CD14-positive monocyte (primary cell): ENCODE measurements around the gene FAXDC2. TPM values are rescaled to one million over a fixed set of nuclear protein-coding genes. Genes with fewer than 3 reads are reported as not detected.
"Not testable (repeated sequence)": the region's sequence is repeated elsewhere in the genome, so short reads cannot be mapped to it uniquely, and the experiment has no call there.

Experiments
- DNase-seq, 3 donors: peaks; one replicate each; pipeline ENCODE4 v3.0.0-alpha.2; 2011 to 2022
- H2AFZ ChIP-seq: 2 replicates; pipeline ENCODE4 v1.6.0; 2012; ENCODE audit warnings: mild to moderate bottlenecking, low read depth, low read length, inconsistent platforms; ENCODE audit not compliant: insufficient read depth, poor library complexity, severe bottlenecking
- H3K27ac ChIP-seq, 2 donors: 1 replicate in 1 of 2; 2 replicates in 1 of 2; pipeline ENCODE4 v1.5.1; 2012 to 2013; ENCODE audit warnings: low read length in 2 of 2, control low read depth in 1 of 2, inconsistent platforms in 1 of 2, low read depth in 1 of 2, mild to moderate bottlenecking in 1 of 2
- H3K27me3 ChIP-seq, 2 donors: one replicate each; pipeline versions ENCODE4 v1.6.0 to v1.6.1; 2011 to 2013; ENCODE audit warnings: low read length in 2 of 2; ENCODE audit not compliant: control insufficient read depth in 2 of 2, insufficient read depth in 2 of 2
- H3K36me3 ChIP-seq, 2 donors: replicated peaks in 1 of 2; 1 replicate in 1 of 2; 2 replicates in 1 of 2; pipeline versions ENCODE4 v1.5.1 to v1.6.1; 2012 to 2013; ENCODE audit warnings: low read length in 2 of 2, control low read depth in 1 of 2, inconsistent platforms in 1 of 2, mild to moderate bottlenecking in 1 of 2; ENCODE audit not compliant: insufficient read depth in 2 of 2, control insufficient read depth in 1 of 2
- H3K4me1 ChIP-seq, 2 donors: 1 replicate in 1 of 2; 2 replicates in 1 of 2; pipeline versions ENCODE4 v1.5.1 to v1.6.1; 2012 to 2013; ENCODE audit warnings: low read length in 2 of 2, control low read depth in 1 of 2, inconsistent platforms in 1 of 2, mild to moderate bottlenecking in 1 of 2, moderate library complexity in 1 of 2; ENCODE audit not compliant: insufficient read depth in 2 of 2, control insufficient read depth in 1 of 2
- H3K4me2 ChIP-seq: replicated peaks from 2 replicates; pipeline ENCODE3; 2012; ENCODE audit warnings: low read length, moderate library complexity, mild to moderate bottlenecking; ENCODE audit not compliant: poor library complexity, severe bottlenecking; ENCODE audit errors: extremely low read depth
- H3K4me3 ChIP-seq, 3 experiments: fragments of 200-600 bp in 1 of 3; sonication (generic) in 1 of 3; replicated peaks in 1 of 3; 1 replicate in 2 of 3; 2 replicates in 1 of 3; pipeline ENCODE4 v1.5.1; 2011 to 2013; ENCODE audit warnings: low read length in 3 of 3, mild to moderate bottlenecking in 3 of 3, control low read depth in 2 of 3, low read depth in 2 of 3, inconsistent platforms in 1 of 3, moderate library complexity in 1 of 3
- H3K79me2 ChIP-seq: 2 replicates; pipeline ENCODE4 v1.6.0; 2012; ENCODE audit warnings: mild to moderate bottlenecking, control low read depth, inconsistent platforms, low read length, moderate library complexity; ENCODE audit not compliant: insufficient read depth
- H3K9ac ChIP-seq: 2 replicates; pipeline ENCODE4 v1.6.0; 2017; ENCODE audit warnings: low read length, mild to moderate bottlenecking; ENCODE audit not compliant: insufficient read depth, poor library complexity, severe bottlenecking
- H3K9me3 ChIP-seq, 2 donors: replicated peaks in 1 of 2; 1 replicate in 1 of 2; 2 replicates in 1 of 2; pipeline versions ENCODE4 v1.5.1 to v1.6.1; 2012 to 2013; ENCODE audit warnings: low read length in 2 of 2, control low read depth in 1 of 2; ENCODE audit not compliant: control insufficient read depth in 1 of 2, insufficient read depth in 1 of 2
- H4K20me1 ChIP-seq: 2 replicates; pipeline ENCODE4 v1.6.0; 2012; ENCODE audit warnings: mild to moderate bottlenecking, low read length, control low read depth, moderate library complexity; ENCODE audit not compliant: insufficient read depth
- H3K27ac Mint-ChIP-seq, 7 donors: one replicate each; pipeline ENCODE4 v1.8.0; 2020; ENCODE audit warnings: mild to moderate bottlenecking in 7 of 7, mixed read lengths in 7 of 7, moderate library complexity in 6 of 7, inconsistent platforms in 2 of 7
- H3K27me3 Mint-ChIP-seq, 3 donors: one replicate each; pipeline ENCODE4 v1.8.0; 2021 to 2022; ENCODE audit warnings: low read depth in 3 of 3, mild to moderate bottlenecking in 3 of 3, mixed read lengths in 3 of 3, moderate library complexity in 3 of 3, inconsistent platforms in 1 of 3
- H3K36me3 Mint-ChIP-seq, 2 donors: one replicate each; pipeline ENCODE4 v1.8.0; 2020; ENCODE audit warnings: mixed read lengths in 2 of 2, inconsistent platforms in 1 of 2, mild to moderate bottlenecking in 1 of 2
- H3K4me1 Mint-ChIP-seq: one replicate; pipeline ENCODE4 v1.8.0; 2020; ENCODE audit warnings: mild to moderate bottlenecking, mixed read lengths
- H3K4me3 Mint-ChIP-seq, 2 donors: one replicate each; pipeline ENCODE4 v1.8.0; 2020; ENCODE audit warnings: mild to moderate bottlenecking in 2 of 2, mixed read lengths in 2 of 2, moderate library complexity in 1 of 2
- H3K9me3 Mint-ChIP-seq, 7 donors: one replicate each; pipeline ENCODE4 v1.8.0; 2020 to 2022; ENCODE audit warnings: mixed read lengths in 7 of 7, mild to moderate bottlenecking in 6 of 7, moderate library complexity in 6 of 7, inconsistent platforms in 2 of 7
- WGBS: methylation state at CpG from one replicate; pipeline ENCODE4 v1.1.5; 2013; ENCODE audit warnings: missing lambda C conversion rate; ENCODE audit not compliant: insufficient coverage; 5-methylcytosine and 5-hydroxymethylcytosine counted together
- intact Hi-C, 2 donors: fragments of 100-400 bp; cut with micrococcal nuclease; formaldehyde crosslinking; loops; one replicate each; pipeline versions ENCODE4 v1.15.0 to v1.15.1; 2023
- polyA plus RNA-seq, 3 donors: library from polyadenylated mRNA; depleted of rRNA in 1 of 3; unstranded in 2 of 3; stranded (reverse) in 1 of 3; fragments of 300-500 nt in 2 of 3; fragments of >200 nt in 1 of 3; fragmentation: Illumina TruSeq in 2 of 3; gene quantifications; 1 replicate in 2 of 3; 2 replicates in 1 of 3; pipeline ENCODE4 v1.2.3, GENCODE V29; 2012 to 2021
- TF ChIP-seq, protein P1 (sequence below): fragments of 200-600 bp; IDR thresholded peaks from one replicate; pipeline ENCODE4 v1.8.0; 2022; ENCODE audit warnings: antibody characterized with exemption, mild to moderate bottlenecking

FAXDC2 gene
- polyA plus RNA-seq, 3 donors: 0.30 to 1.4 (median 0.60) TPM

DNA sequence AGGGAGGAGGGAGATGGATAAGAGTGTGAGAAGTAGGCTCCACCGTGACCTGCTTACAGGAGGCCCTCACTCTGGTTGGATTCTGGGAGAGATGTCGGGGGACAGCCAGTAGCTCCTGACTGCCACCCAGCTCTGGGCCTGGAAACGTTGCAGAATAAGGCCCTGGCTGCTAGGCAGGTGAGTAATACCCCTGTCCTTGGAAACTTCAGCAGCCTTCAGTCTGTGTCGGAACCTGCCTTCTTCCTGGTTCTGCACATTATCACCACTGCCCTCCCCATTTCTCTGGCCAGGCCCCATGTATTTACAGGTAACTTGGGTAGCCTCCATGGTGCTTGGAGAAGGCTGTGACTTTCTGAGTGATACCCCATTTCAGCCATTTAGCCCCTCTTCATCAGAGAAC, 26.8 kb downstream of the FAXDC2 start:
- no peak overlapping the region for H3K4me3 ChIP-seq
- H3K36me3 ChIP-seq: peaks cover 12 to 24% of the 10 kb centered on the region in 2 donors
- H3K9me3 Mint-ChIP-seq: no peaks in the 10 kb centered on the region
- H3K27me3 ChIP-seq: no peaks in the 10 kb centered on the region
- DNase-seq: no peak
- peaks cover 11% of the 10 kb centered on the region for H3K4me1 Mint-ChIP-seq
- TF ChIP-seq, protein P1, sequence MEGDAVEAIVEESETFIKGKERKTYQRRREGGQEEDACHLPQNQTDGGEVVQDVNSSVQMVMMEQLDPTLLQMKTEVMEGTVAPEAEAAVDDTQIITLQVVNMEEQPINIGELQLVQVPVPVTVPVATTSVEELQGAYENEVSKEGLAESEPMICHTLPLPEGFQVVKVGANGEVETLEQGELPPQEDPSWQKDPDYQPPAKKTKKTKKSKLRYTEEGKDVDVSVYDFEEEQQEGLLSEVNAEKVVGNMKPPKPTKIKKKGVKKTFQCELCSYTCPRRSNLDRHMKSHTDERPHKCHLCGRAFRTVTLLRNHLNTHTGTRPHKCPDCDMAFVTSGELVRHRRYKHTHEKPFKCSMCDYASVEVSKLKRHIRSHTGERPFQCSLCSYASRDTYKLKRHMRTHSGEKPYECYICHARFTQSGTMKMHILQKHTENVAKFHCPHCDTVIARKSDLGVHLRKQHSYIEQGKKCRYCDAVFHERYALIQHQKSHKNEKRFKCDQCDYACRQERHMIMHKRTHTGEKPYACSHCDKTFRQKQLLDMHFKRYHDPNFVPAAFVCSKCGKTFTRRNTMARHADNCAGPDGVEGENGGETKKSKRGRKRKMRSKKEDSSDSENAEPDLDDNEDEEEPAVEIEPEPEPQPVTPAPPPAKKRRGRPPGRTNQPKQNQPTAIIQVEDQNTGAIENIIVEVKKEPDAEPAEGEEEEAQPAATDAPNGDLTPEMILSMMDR: no peak
- no peak overlapping the region for H3K9ac ChIP-seq
- 100% methylated on average over 2 of the region's 4 CpGs for WGBS
- peak overlapping the region in 1 of 2 donors; percentile 34 for H3K27ac ChIP-seq
- H3K36me3 Mint-ChIP-seq: peaks cover 29 to 39% of the 10 kb centered on the region in 2 donors
- peaks cover 15% of the 10 kb centered on the region for H4K20me1 ChIP-seq
- H3K4me1 ChIP-seq: peaks cover 8% of the 10 kb centered on the region in 2 donors
- H3K79me2 ChIP-seq: no peaks in the 10 kb centered on the region
- H3K9me3 ChIP-seq: no peaks in the 10 kb centered on the region
- H3K4me3 Mint-ChIP-seq: no peak overlapping the region
- H3K27ac Mint-ChIP-seq: peak overlapping the region in 1 of 7 donors; percentile 14
- no peaks in the 10 kb centered on the region for H3K27me3 Mint-ChIP-seq
- intact Hi-C loops: no loop called here
- H2AFZ ChIP-seq: no peak overlapping the region
- H3K4me2 ChIP-seq: no peak overlapping the region

GRCh38 chr5:154822896-154823295, 27.5 kb downstream of the FAXDC2 start:
- peaks cover 11% of the 10 kb centered on the region for H3K4me1 Mint-ChIP-seq
- H3K9ac ChIP-seq, H3K4me1 ChIP-seq, H3K9me3 ChIP-seq, H3K27me3 ChIP-seq, H3K27me3 Mint-ChIP-seq, H3K9me3 Mint-ChIP-seq, H3K4me3 Mint-ChIP-seq, H3K4me3 ChIP-seq, H3K4me2 ChIP-seq, DNase-seq, H3K79me2 ChIP-seq, intact Hi-C loops, H2AFZ ChIP-seq: not testable (repeated sequence)
- 93% methylated on average over 4 of the region's 5 CpGs for WGBS
- peaks cover 29 to 39% of the 10 kb centered on the region in 2 donors for H3K36me3 Mint-ChIP-seq
- peaks cover 19 to 31% of the 10 kb centered on the region in 2 donors for H3K36me3 ChIP-seq
- H3K27ac Mint-ChIP-seq: peak overlapping the region in 4 of 7 donors; percentile 8 to 57 (median 32)
- peak overlapping the region in 1 of 2 donors; percentile 31 for H3K27ac ChIP-seq
- H4K20me1 ChIP-seq: peaks cover 15% of the 10 kb centered on the region
